Caco-2 (cell line): Measurements from ENCODE around the gene MARCHF4. TPM values are rescaled to one million over a fixed set of nuclear protein-coding genes. Genes with fewer than 3 reads are reported as not detected.

Experiments
- BruUV-seq: library from RNA; stranded (reverse); fragments of 400-500 nt; replicated peaks from 2 replicates; lab custom pipeline; 2021; lab: Mats Ljungman, UMichigan
- CTCF ChIA-PET: fragments of 300-600 bp; sonication (Branson Sonifier 250); formaldehyde crosslinking; loops from one replicate; lab custom pipeline; 2022; ENCODE audit warnings: antibody characterized with exemption; lab: Charles Lee
- POLR2A ChIA-PET: fragments of 300-600 bp; sonication (Branson Sonifier 250); formaldehyde crosslinking; loops from one replicate; lab custom pipeline; 2022; ENCODE audit warnings: antibody characterized with exemption; lab: Charles Lee
- DNase-seq, 2 experiments: peaks; one replicate each; pipeline versions ENCODE4 v3.0.0 to v3.0.0-alpha.2; 2020 to 2022
- H3K27me3 ChIP-seq: replicated peaks from 2 replicates; pipeline ENCODE4 v1.6.0; 2011; ENCODE audit warnings: low read length; ENCODE audit not compliant: control insufficient read depth, insufficient read depth
- H3K36me3 ChIP-seq: 2 replicates; pipeline ENCODE4 v1.5.1; 2011; ENCODE audit warnings: low read length; ENCODE audit not compliant: control insufficient read depth, insufficient read depth
- H3K4me1 ChIP-seq: fragments of 250-450 bp; sonication (Bioruptor Pico); 2 replicates; pipeline ENCODE4 v1.5.1; 2020; ENCODE audit warnings: mild to moderate bottlenecking
- H3K4me3 ChIP-seq: 2 replicates; pipeline ENCODE4 v1.5.1; 2011; ENCODE audit warnings: low read depth, mild to moderate bottlenecking, control low read depth, low read length
- H3K9me3 ChIP-seq: fragments of 250-450 bp; sonication (Bioruptor Pico); 2 replicates; pipeline ENCODE4 v1.5.1; 2020; ENCODE audit warnings: mild to moderate bottlenecking, moderate library complexity
- H3K27ac Mint-ChIP-seq: one replicate; pipeline ENCODE4 v1.8.0; 2022; ENCODE audit warnings: mixed read lengths; ENCODE audit not compliant: unreplicated experiment
- H3K27me3 Mint-ChIP-seq: one replicate; pipeline ENCODE4 v1.8.0; 2022; ENCODE audit warnings: mixed read lengths; ENCODE audit not compliant: insufficient read depth, unreplicated experiment
- H3K36me3 Mint-ChIP-seq: one replicate; pipeline ENCODE4 v1.8.0; 2022; ENCODE audit warnings: mild to moderate bottlenecking, mixed read lengths; ENCODE audit not compliant: insufficient read depth, unreplicated experiment
- H3K4me1 Mint-ChIP-seq: one replicate; pipeline ENCODE4 v1.8.0; 2022; ENCODE audit warnings: low read depth, mixed read lengths; ENCODE audit not compliant: unreplicated experiment
- H3K4me3 Mint-ChIP-seq: one replicate; pipeline ENCODE4 v1.8.0; 2022; ENCODE audit warnings: mild to moderate bottlenecking, moderate library complexity, mixed read lengths; ENCODE audit not compliant: unreplicated experiment
- H3K9me3 Mint-ChIP-seq: one replicate; pipeline ENCODE4 v1.8.0; 2022; ENCODE audit warnings: mixed read lengths; ENCODE audit not compliant: unreplicated experiment
- intact Hi-C: fragments of 100-400 bp; cut with micrococcal nuclease; formaldehyde crosslinking; loops from one replicate; pipeline ENCODE4 v1.10.0; 2022; ENCODE audit not compliant: unreplicated experiment
- total RNA-seq: library from RNA; stranded (reverse); gene quantifications from 2 replicates; pipeline ENCODE4 v1.2.3, GENCODE V29; 2022
- TF ChIP-seq, protein P1 (sequence below), 2 experiments: fragments of 200-600 bp in 1 of 2; IDR thresholded peaks; 1 replicate in 1 of 2; 2 replicates in 1 of 2; pipeline versions ENCODE4 v1.5.1 to v1.8.0; 2011 to 2022; ENCODE audit warnings: antibody characterized with exemption in 1 of 2, control low read depth in 1 of 2, inconsistent platforms in 1 of 2, low read depth in 1 of 2, low read length in 1 of 2, mild to moderate bottlenecking in 1 of 2, moderate library complexity in 1 of 2; ENCODE audit not compliant: insufficient read depth in 1 of 2, severe bottlenecking in 1 of 2, unreplicated experiment in 1 of 2

Gene MARCHF4
- total RNA-seq, 1 experiment from 2014 or later = not detected

- intact Hi-C loops = no loop called here
- Mint-ChIP-seq H3K36me3 (no peaks in the 10 kb centered on the region), H3K27ac (no peak overlapping the region), H3K4me3 (no peak overlapping the region), H3K4me1 (no peaks in the 10 kb centered on the region), H3K9me3 (no peaks in the 10 kb centered on the region), H3K27me3 (peaks cover 27% of the 10 kb centered on the region)
- Histone ChIP-seq H3K9me3 (no peaks in the 10 kb centered on the region), H3K4me1 (no peaks in the 10 kb centered on the region), H3K27me3 (peaks cover 1% of the 10 kb centered on the region; the same call in 1 of the 2 replicates), H3K4me3 (no peak overlapping the region), H3K36me3 (no peaks in the 10 kb centered on the region)
- ChIA-PET CTCF (no interaction called here), POLR2A (no interaction called here)
- TF ChIP-seq, protein P1, sequence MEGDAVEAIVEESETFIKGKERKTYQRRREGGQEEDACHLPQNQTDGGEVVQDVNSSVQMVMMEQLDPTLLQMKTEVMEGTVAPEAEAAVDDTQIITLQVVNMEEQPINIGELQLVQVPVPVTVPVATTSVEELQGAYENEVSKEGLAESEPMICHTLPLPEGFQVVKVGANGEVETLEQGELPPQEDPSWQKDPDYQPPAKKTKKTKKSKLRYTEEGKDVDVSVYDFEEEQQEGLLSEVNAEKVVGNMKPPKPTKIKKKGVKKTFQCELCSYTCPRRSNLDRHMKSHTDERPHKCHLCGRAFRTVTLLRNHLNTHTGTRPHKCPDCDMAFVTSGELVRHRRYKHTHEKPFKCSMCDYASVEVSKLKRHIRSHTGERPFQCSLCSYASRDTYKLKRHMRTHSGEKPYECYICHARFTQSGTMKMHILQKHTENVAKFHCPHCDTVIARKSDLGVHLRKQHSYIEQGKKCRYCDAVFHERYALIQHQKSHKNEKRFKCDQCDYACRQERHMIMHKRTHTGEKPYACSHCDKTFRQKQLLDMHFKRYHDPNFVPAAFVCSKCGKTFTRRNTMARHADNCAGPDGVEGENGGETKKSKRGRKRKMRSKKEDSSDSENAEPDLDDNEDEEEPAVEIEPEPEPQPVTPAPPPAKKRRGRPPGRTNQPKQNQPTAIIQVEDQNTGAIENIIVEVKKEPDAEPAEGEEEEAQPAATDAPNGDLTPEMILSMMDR (IDR thresholded peaks at IDR 0.05; ENCODE audit: insufficient read depth in 1 of 2, low read depth in 1 of 2, low read length in 1 of 2, severe bottlenecking in 1 of 2, unreplicated experiment in 1 of 2) = no peak
- no peak for DNase-seq
- no TSS peak for BruUV-seq
Measured at GRCh38 chr2:216343221-216343980, 28.9 kb downstream of the MARCHF4 start.

DNA sequence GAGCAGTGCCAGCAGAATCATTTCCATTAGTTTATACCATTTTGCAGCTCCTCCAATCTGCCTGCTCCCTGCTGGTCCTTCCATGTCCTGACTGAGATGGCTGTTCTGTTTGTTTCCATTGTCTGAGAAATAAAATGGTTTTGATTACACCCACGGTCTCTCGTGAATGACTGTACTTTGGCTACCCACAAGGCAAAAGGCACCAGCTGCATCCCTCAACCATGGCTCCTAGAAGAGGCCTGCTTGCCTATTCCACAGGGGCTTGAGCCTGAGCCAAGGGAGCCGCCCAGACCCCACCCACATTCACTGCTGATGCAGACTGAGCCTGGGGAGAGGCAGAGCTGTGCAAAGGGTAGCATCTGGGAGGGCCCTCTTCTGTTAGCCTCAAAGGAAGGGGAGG lies 31.2 kb downstream of the MARCHF4 start:
- no peak overlapping the region for H3K4me3 ChIP-seq
- Mint-ChIP-seq H3K27me3 (peaks cover 26% of the 10 kb centered on the region), H3K4me3 (no peak overlapping the region), H3K9me3 (no peaks in the 10 kb centered on the region), H3K27ac (no peak overlapping the region), H3K36me3 (no peaks in the 10 kb centered on the region), H3K4me1 (no peaks in the 10 kb centered on the region)
- no peaks in the 10 kb centered on the region for H3K9me3 ChIP-seq
- H3K27me3 ChIP-seq = no peaks in the 10 kb centered on the region; the same call in 1 of the 2 replicates
- intact Hi-C loops = no loop called here
- DNase-seq = no peak
- H3K36me3 ChIP-seq = no peaks in the 10 kb centered on the region
- ChIA-PET POLR2A (interaction anchor here (0.5 kb wide), 1 partner anchor 138 kb away, joined by 5 read pairs; no protein-coding TSS in a partner anchor), CTCF (no interaction called here)
- no TSS peak for BruUV-seq
- no peaks in the 10 kb centered on the region for H3K4me1 ChIP-seq
- TF ChIP-seq, protein P1 (IDR thresholded peaks at IDR 0.05; ENCODE audit: insufficient read depth in 1 of 2, low read depth in 1 of 2, low read length in 1 of 2, severe bottlenecking in 1 of 2, unreplicated experiment in 1 of 2) = no peak

GRCh38 chr2:216340280-216340631 lies 32.0 kb downstream of the MARCHF4 start:
- Histone ChIP-seq H3K9me3 (no peaks in the 10 kb centered on the region), H3K4me3 (no peak overlapping the region), H3K4me1 (no peaks in the 10 kb centered on the region), H3K36me3 (no peaks in the 10 kb centered on the region), H3K27me3 (no peaks in the 10 kb centered on the region; the same call in 1 of the 2 replicates)
- ChIA-PET CTCF (interaction anchor here (0.5 kb wide), 1 partner anchor 32 kb away, joined by 5 read pairs; the partner anchor contains the start of gene MARCHF4), POLR2A (no interaction called here)
- Mint-ChIP-seq H3K4me3 (no peak overlapping the region), H3K27ac (no peak overlapping the region), H3K36me3 (no peaks in the 10 kb centered on the region), H3K4me1 (no peaks in the 10 kb centered on the region), H3K9me3 (no peaks in the 10 kb centered on the region), H3K27me3 (peaks cover 28% of the 10 kb centered on the region)
- no peak for DNase-seq
- TF ChIP-seq, protein P1 (IDR thresholded peaks at IDR 0.05; ENCODE audit: insufficient read depth in 1 of 2, low read depth in 1 of 2, low read length in 1 of 2, severe bottlenecking in 1 of 2, unreplicated experiment in 1 of 2) = no peak
- BruUV-seq = no TSS peak
- intact Hi-C loops = no loop called here
